ENCODE measurements around the gene SPATA45. TPM values are rescaled to one million over a fixed set of nuclear protein-coding genes. Genes with fewer than 3 reads are reported as not detected.
"Not testable (repeated sequence)": the region's sequence is repeated elsewhere in the genome, so short reads cannot be mapped to it uniquely, and the experiment has no call there.

Gene SPATA45
- total RNA-seq, 1 experiment from 2014 or later = 1.1 TPM

GRCh38 chr1:212871976-212872375 lies 24.5 kb upstream of the SPATA45 start:
- no peaks in the 10 kb centered on the region for H3K27me3 ChIP-seq (replicated peaks; ENCODE audit: insufficient read depth, low read depth, low read length, poor library complexity)
- BruUV-seq (replicated peaks) = no TSS peak
- no peaks in the 10 kb centered on the region for H3K4me1 ChIP-seq (ENCODE audit: insufficient read depth, low read length, poor library complexity, severe bottlenecking)
- no peak overlapping the region for H3K27ac ChIP-seq (ENCODE audit: low read depth, low read length, poor library complexity, severe bottlenecking)
- no peak overlapping the region for H3K4me3 ChIP-seq (ENCODE audit: low read depth, low read length, poor library complexity, severe bottlenecking)
- CTCF ChIA-PET = no interaction called here
- H3K9me3 ChIP-seq (ENCODE audit: low read depth, low read length, poor library complexity, severe bottlenecking) = no peaks in the 10 kb centered on the region
- peaks cover 47% of the 10 kb centered on the region for H3K36me3 ChIP-seq (ENCODE audit: insufficient read depth, low read length, poor library complexity, severe bottlenecking)
- POLR2A ChIA-PET (ENCODE audit: low non-redundant PET) = interaction anchor here (0.6 kb wide), 1 partner anchor 12 kb away, joined by 4 read pairs; no protein-coding TSS in a partner anchor
- TF ChIP-seq, protein P1, sequence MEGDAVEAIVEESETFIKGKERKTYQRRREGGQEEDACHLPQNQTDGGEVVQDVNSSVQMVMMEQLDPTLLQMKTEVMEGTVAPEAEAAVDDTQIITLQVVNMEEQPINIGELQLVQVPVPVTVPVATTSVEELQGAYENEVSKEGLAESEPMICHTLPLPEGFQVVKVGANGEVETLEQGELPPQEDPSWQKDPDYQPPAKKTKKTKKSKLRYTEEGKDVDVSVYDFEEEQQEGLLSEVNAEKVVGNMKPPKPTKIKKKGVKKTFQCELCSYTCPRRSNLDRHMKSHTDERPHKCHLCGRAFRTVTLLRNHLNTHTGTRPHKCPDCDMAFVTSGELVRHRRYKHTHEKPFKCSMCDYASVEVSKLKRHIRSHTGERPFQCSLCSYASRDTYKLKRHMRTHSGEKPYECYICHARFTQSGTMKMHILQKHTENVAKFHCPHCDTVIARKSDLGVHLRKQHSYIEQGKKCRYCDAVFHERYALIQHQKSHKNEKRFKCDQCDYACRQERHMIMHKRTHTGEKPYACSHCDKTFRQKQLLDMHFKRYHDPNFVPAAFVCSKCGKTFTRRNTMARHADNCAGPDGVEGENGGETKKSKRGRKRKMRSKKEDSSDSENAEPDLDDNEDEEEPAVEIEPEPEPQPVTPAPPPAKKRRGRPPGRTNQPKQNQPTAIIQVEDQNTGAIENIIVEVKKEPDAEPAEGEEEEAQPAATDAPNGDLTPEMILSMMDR (conservative IDR thresholded peaks at IDR 0.05; ENCODE audit: low read depth, low read length) = no peak
- TF ChIP-seq EZH2 (IDR thresholded peaks at IDR 0.05; ENCODE audit: borderline replicate concordance, low read depth, low read length, poor library complexity, severe bottlenecking) = no peak
- DNase-seq (ENCODE audit: low spot score) = no peak
- intact Hi-C loops (cut with micrococcal nuclease; ENCODE audit: unreplicated experiment) = no loop called here

DNA sequence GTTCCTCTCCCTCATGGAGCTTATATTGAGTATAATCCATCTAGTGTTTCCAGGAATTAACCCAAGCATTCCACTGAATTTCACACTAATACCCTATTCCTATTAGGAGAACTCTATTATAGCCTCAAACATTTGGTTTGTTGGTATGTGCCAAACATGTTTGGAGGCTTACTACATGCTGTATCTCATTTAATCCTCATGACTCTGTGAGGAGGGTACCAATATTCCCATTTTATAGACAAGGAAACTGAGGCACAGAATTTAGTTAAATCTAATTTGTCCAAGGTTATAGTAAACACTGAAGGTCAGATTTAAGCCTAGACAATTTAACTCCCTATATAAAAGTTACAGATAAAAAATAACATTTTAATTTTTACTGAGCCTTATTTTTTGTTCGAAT lies 19.7 kb upstream of the SPATA45 start:
- DNase-seq (ENCODE audit: low spot score) = no peak
- no peak for TF ChIP-seq EZH2 (IDR thresholded peaks at IDR 0.05; ENCODE audit: borderline replicate concordance, low read depth, low read length, poor library complexity, severe bottlenecking)
- TF ChIP-seq, protein P1 (conservative IDR thresholded peaks at IDR 0.05; ENCODE audit: low read depth, low read length) = no peak
- ChIA-PET CTCF (no interaction called here), POLR2A (ENCODE audit: low non-redundant PET) (no interaction called here)
- Histone ChIP-seq H3K36me3 (ENCODE audit: insufficient read depth, low read length, poor library complexity, severe bottlenecking) (peaks cover 40% of the 10 kb centered on the region), H3K27me3 (replicated peaks; ENCODE audit: insufficient read depth, low read depth, low read length, poor library complexity) (no peaks in the 10 kb centered on the region), H3K4me3 (ENCODE audit: low read depth, low read length, poor library complexity, severe bottlenecking) (no peak overlapping the region), H3K4me1 (ENCODE audit: insufficient read depth, low read length, poor library complexity, severe bottlenecking) (no peaks in the 10 kb centered on the region), H3K9me3 (ENCODE audit: low read depth, low read length, poor library complexity, severe bottlenecking) (no peaks in the 10 kb centered on the region), H3K27ac (ENCODE audit: low read depth, low read length, poor library complexity, severe bottlenecking) (no peak overlapping the region)
- intact Hi-C loops (cut with micrococcal nuclease; ENCODE audit: unreplicated experiment) = no loop called here
- BruUV-seq (replicated peaks) = no TSS peak

- no TSS peak for BruUV-seq (replicated peaks)
- Histone ChIP-seq H3K36me3 (ENCODE audit: insufficient read depth, low read length, poor library complexity, severe bottlenecking) (peaks cover 34% of the 10 kb centered on the region), H3K4me3 (ENCODE audit: low read depth, low read length, poor library complexity, severe bottlenecking) (no peak overlapping the region), H3K27ac (ENCODE audit: low read depth, low read length, poor library complexity, severe bottlenecking) (no peak overlapping the region), H3K4me1 (ENCODE audit: insufficient read depth, low read length, poor library complexity, severe bottlenecking) (peaks cover 4% of the 10 kb centered on the region), H3K9me3 (ENCODE audit: low read depth, low read length, poor library complexity, severe bottlenecking) (no peaks in the 10 kb centered on the region), H3K27me3 (replicated peaks; ENCODE audit: insufficient read depth, low read depth, low read length, poor library complexity) (no peaks in the 10 kb centered on the region)
- ChIA-PET CTCF (no interaction called here), POLR2A (ENCODE audit: low non-redundant PET) (interaction anchor here (0.6 kb wide), 1 partner anchor 61 kb away, joined by 7 read pairs; no protein-coding TSS in a partner anchor)
- intact Hi-C loops (cut with micrococcal nuclease; ENCODE audit: unreplicated experiment) = no loop called here
- DNase-seq (ENCODE audit: low spot score) = no peak
- no peak for TF ChIP-seq EZH2 (IDR thresholded peaks at IDR 0.05; ENCODE audit: borderline replicate concordance, low read depth, low read length, poor library complexity, severe bottlenecking)
- TF ChIP-seq, protein P1 (conservative IDR thresholded peaks at IDR 0.05; ENCODE audit: low read depth, low read length) = no peak
Measured at GRCh38 chr1:212864201-212864600, 16.8 kb upstream of the SPATA45 start.

GRCh38 chr1:212863345-212863744 lies 15.9 kb upstream of the SPATA45 start:
- H3K27ac ChIP-seq (ENCODE audit: low read depth, low read length, poor library complexity, severe bottlenecking); intact Hi-C loops (cut with micrococcal nuclease; ENCODE audit: unreplicated experiment); H3K4me3 ChIP-seq (ENCODE audit: low read depth, low read length, poor library complexity, severe bottlenecking); CTCF ChIA-PET; DNase-seq (ENCODE audit: low spot score); H3K9me3 ChIP-seq (ENCODE audit: low read depth, low read length, poor library complexity, severe bottlenecking); H3K27me3 ChIP-seq (replicated peaks; ENCODE audit: insufficient read depth, low read depth, low read length, poor library complexity); BruUV-seq (replicated peaks); H3K4me1 ChIP-seq (ENCODE audit: insufficient read depth, low read length, poor library complexity, severe bottlenecking): not testable (repeated sequence)
- POLR2A ChIA-PET (ENCODE audit: low non-redundant PET) = interaction anchor here (0.7 kb wide), 1 partner anchor 150 kb away, joined by 4 read pairs; no protein-coding TSS in a partner anchor
- H3K36me3 ChIP-seq (ENCODE audit: insufficient read depth, low read length, poor library complexity, severe bottlenecking) = peaks cover 26% of the 10 kb centered on the region

All from A673 (cell line).